ENCODE data around the gene TLE4. TPM values are rescaled to one million over a fixed set of nuclear protein-coding genes. Genes with fewer than 3 reads are reported as not detected.
A peak's percentile ranks its signal among the peaks of the same experiment; 100 is the strongest.

The TLE4 gene
- total and polyA plus RNA-seq, 2 experiments from 2014 or later: 29.6 to 38.4 TPM

- Histone ChIP-seq H3K4me1 (ENCODE audit: insufficient read depth) (no peaks in the 10 kb centered on the region), H3K4me2 (no peak overlapping the region), H2AFZ (no peak overlapping the region), H3K4me3 (no peak overlapping the region), H4K20me1 (ENCODE audit: insufficient read depth, poor library complexity, severe bottlenecking) (no peaks in the 10 kb centered on the region), H3K9me3 (ENCODE audit: low read depth) (no peaks in the 10 kb centered on the region), H3K36me3 (replicated peaks; ENCODE audit: insufficient read depth, low read depth) (no peaks in the 10 kb centered on the region), H3K9me2 (replicated peaks; ENCODE audit: insufficient read depth) (no peaks in the 10 kb centered on the region), H3K27me3 (no peaks in the 10 kb centered on the region), H3K27ac (peak overlapping the region; percentile 2), H3K79me2 (peaks cover 7% of the 10 kb centered on the region)
- TF ChIP-seq, protein P1, sequence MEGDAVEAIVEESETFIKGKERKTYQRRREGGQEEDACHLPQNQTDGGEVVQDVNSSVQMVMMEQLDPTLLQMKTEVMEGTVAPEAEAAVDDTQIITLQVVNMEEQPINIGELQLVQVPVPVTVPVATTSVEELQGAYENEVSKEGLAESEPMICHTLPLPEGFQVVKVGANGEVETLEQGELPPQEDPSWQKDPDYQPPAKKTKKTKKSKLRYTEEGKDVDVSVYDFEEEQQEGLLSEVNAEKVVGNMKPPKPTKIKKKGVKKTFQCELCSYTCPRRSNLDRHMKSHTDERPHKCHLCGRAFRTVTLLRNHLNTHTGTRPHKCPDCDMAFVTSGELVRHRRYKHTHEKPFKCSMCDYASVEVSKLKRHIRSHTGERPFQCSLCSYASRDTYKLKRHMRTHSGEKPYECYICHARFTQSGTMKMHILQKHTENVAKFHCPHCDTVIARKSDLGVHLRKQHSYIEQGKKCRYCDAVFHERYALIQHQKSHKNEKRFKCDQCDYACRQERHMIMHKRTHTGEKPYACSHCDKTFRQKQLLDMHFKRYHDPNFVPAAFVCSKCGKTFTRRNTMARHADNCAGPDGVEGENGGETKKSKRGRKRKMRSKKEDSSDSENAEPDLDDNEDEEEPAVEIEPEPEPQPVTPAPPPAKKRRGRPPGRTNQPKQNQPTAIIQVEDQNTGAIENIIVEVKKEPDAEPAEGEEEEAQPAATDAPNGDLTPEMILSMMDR (IDR thresholded peaks at IDR 0.05; ENCODE audit: poor library complexity): no peak
- TF ChIP-seq EZH2 (IDR thresholded peaks at IDR 0.05; ENCODE audit: borderline replicate concordance): no peak
- no peak for TF ChIP-seq EZH2phosphoT487 (IDR thresholded peaks at IDR 0.05; ENCODE audit: low read depth, severe bottlenecking, unreplicated experiment)
- 63% methylated on average over 1 of the region's 1 CpG for WGBS (ENCODE audit: low lambda C conversion rate, missing lambda C conversion rate)
- peak; percentile 30 for DNase-seq (ENCODE audit: low spot score)
These were observed 123.1 kb downstream of the TLE4 start for GRCh38 chr9:79694676-79695400.

DNA sequence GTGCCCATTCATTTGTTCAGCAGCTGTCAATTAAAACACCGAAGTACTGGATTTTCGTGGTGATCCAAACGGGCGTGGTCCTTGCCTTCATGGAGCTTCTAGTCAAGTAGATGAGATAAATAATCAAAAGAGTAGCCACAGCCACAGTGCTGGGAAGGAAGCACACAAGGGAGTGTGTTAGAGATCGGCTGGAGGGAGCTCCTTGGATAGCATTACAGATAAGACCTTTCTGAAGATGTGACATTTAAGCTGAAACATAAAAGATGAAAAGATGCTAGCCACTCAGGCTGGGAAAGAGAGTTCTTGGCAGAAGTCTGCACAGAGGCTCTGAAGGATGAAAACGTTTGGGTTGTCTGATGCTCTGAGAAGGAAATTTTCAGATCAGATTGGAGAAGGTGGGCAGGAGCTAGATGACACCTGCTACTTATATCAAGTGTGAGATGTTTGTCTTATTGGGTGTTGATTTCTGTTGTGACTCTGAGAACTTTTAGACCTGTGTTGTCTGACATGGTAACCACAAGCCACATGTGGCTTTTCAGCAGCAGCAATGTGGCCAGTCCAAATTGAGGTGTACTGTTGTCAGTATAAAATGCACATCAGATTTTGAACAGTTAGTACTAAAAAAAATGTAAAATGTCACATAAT lies 123.9 kb downstream of the TLE4 start:
- H3K9me3 ChIP-seq (ENCODE audit: low read depth): no peaks in the 10 kb centered on the region
- no peaks in the 10 kb centered on the region for H3K36me3 ChIP-seq (replicated peaks; ENCODE audit: insufficient read depth, low read depth)
- H3K27ac ChIP-seq: no peak overlapping the region
- TF ChIP-seq EZH2phosphoT487 (IDR thresholded peaks at IDR 0.05; ENCODE audit: low read depth, severe bottlenecking, unreplicated experiment): no peak
- TF ChIP-seq, protein P1 (IDR thresholded peaks at IDR 0.05; ENCODE audit: poor library complexity): no peak
- TF ChIP-seq EZH2 (IDR thresholded peaks at IDR 0.05; ENCODE audit: borderline replicate concordance): no peak
- H3K9me2 ChIP-seq (replicated peaks; ENCODE audit: insufficient read depth): no peaks in the 10 kb centered on the region
- H3K4me3 ChIP-seq: no peak overlapping the region
- WGBS (ENCODE audit: low lambda C conversion rate, missing lambda C conversion rate): 83% methylated on average over 6 of the region's 6 CpGs
- no peak for DNase-seq (ENCODE audit: low spot score)
- no peaks in the 10 kb centered on the region for H3K27me3 ChIP-seq
- H3K79me2 ChIP-seq: peaks cover 7% of the 10 kb centered on the region
- H3K4me1 ChIP-seq (ENCODE audit: insufficient read depth): no peaks in the 10 kb centered on the region
- H2AFZ ChIP-seq: no peak overlapping the region
- no peaks in the 10 kb centered on the region for H4K20me1 ChIP-seq (ENCODE audit: insufficient read depth, poor library complexity, severe bottlenecking)
- no peak overlapping the region for H3K4me2 ChIP-seq

DNA sequence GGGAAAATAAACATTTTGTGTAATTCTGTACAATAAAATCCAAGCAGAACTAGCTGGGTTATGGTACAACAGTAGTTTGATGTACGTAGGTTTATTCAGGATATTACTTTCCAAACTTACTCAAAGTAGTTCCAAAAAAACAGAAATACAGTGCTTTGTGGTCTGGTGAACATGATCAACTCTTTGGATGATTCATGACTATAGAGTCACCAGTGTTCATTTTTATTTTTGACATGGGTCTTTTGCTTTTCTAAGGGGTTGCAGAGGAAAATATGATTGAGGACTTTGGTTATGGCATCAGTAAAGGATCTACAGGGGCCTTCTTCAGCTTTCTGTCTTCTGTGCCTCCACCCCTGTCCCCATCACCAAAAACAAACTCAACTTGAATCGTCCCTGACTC lies 127.2 kb downstream of the TLE4 start:
- Histone ChIP-seq H3K9me3 (ENCODE audit: low read depth) (no peaks in the 10 kb centered on the region), H3K4me3 (no peak overlapping the region), H3K36me3 (replicated peaks; ENCODE audit: insufficient read depth, low read depth) (no peaks in the 10 kb centered on the region), H3K27me3 (no peaks in the 10 kb centered on the region), H3K27ac (no peak overlapping the region), H3K9me2 (replicated peaks; ENCODE audit: insufficient read depth) (no peaks in the 10 kb centered on the region), H4K20me1 (ENCODE audit: insufficient read depth, poor library complexity, severe bottlenecking) (no peaks in the 10 kb centered on the region), H3K4me2 (no peak overlapping the region), H3K79me2 (peaks cover 9% of the 10 kb centered on the region), H2AFZ (no peak overlapping the region), H3K4me1 (ENCODE audit: insufficient read depth) (no peaks in the 10 kb centered on the region)
- WGBS (ENCODE audit: low lambda C conversion rate, missing lambda C conversion rate): 93% methylated on average over 2 of the region's 2 CpGs
- TF ChIP-seq EZH2 (IDR thresholded peaks at IDR 0.05; ENCODE audit: borderline replicate concordance) (no peak), EZH2phosphoT487 (IDR thresholded peaks at IDR 0.05; ENCODE audit: low read depth, severe bottlenecking, unreplicated experiment) (no peak)
- TF ChIP-seq, protein P1 (IDR thresholded peaks at IDR 0.05; ENCODE audit: poor library complexity): no peak
- DNase-seq (ENCODE audit: low spot score): no peak
